HFF-Myc (cell line): ENCODE results near the gene NBEA.
A peak's percentile ranks its signal among the peaks of the same experiment; 100 is the strongest.

ENCODE experiments used
- DNase-seq: peaks from one replicate; pipeline ENCODE4 v3.0.0-alpha.2; 2011; ENCODE audit warnings: low read depth; ENCODE audit errors: extremely low read depth
- H3K4me3 ChIP-seq: replicated peaks from 2 replicates; pipeline ENCODE4 v1.5.1; 2011; ENCODE audit warnings: low read depth, mild to moderate bottlenecking, control low read depth, low read length
- CTCF ChIP-seq: IDR thresholded peaks from 2 replicates; pipeline ENCODE4 v1.5.1; 2012; ENCODE audit warnings: mild to moderate bottlenecking, low read depth, low read length, control low read depth; ENCODE audit errors: missing control alignments

The NBEA gene

DNA sequence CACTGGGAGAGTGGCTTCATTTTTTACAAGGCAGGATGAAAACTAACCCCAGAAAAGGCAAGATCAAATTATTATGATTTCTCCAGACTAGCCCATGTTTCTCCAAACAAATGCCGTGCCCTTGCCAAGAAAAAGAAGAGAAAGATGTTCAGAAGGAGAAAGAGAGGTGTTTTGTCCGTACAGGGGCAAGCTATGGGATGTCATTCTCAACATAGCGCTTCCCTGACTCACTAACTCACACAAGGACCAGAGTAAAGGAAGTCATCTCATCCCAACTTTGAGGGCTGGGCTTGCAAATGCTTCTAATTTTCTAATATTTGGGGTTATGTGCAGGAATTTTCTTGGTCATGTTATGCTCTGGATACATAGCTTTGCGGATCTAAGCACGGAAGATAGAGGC lies 758.6 kb downstream of the NBEA start:
- TF ChIP-seq CTCF = no peak
- DNase-seq = no peak
- peak overlapping the region; percentile 26 for H3K4me3 ChIP-seq

- H3K4me3 ChIP-seq = no peak overlapping the region
- no peak for TF ChIP-seq CTCF
- no peak for DNase-seq
These were observed 760.2 kb downstream of the NBEA start for GRCh38 chr13:35702316-35702715.

- DNase-seq = no peak
- no peak for TF ChIP-seq CTCF
- H3K4me3 ChIP-seq = no peak overlapping the region
These were observed 761.0 kb downstream of the NBEA start for GRCh38 chr13:35703061-35703460.

DNA sequence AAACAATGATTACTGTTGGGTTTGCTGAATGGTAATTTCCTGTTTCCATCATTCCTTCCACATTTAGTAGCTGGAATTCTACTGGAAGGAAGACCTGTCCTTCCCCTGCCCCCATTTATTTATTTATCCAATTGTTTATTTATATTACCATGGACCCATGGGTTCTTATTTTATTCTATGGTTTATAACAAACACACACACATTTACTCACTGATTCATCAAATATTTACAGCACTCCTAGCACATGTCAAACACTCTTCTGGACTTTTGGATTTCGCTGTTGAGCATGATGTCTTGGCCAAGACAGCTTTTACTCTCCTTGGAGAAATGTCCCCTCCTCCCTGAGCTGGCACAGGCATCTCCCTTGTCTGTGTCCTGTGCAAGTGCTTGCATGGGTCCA lies 762.3 kb downstream of the NBEA start:
- H3K4me3 ChIP-seq = no peak overlapping the region
- no peak for TF ChIP-seq CTCF
- no peak for DNase-seq

DNA sequence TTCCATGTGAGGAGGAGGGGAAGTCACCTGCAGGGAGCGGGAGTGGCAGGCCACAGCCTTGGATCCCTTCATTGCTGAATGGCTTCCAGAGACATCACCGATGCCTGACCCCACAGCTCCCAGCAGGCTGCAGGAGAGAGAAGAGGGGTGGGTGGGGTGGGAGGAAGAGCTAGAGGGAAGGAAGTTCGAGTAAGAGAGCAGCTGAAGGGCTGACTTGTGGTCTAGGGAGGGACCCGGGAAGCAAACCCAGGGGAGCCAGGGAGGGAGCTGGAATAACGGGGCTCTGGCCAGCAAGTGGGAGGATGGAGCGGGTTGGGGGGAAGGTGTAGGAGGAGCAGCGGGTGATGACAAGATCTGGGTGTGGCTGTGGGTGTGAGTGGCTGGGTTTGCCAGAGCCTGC lies 764.2 kb downstream of the NBEA start:
- TF ChIP-seq CTCF = no peak
- no peak for DNase-seq
- H3K4me3 ChIP-seq = no peak overlapping the region

GRCh38 chr13:35706721-35707120 lies 764.7 kb downstream of the NBEA start:
- H3K4me3 ChIP-seq = no peak overlapping the region
- TF ChIP-seq CTCF = no peak
- no peak for DNase-seq

- DNase-seq = no peak
- TF ChIP-seq CTCF = no peak
- no peak overlapping the region for H3K4me3 ChIP-seq
These were observed 769.8 kb downstream of the NBEA start for GRCh38 chr13:35711909-35712308.
